HEK293T (cell line): Measurements from ENCODE around the gene RETREG3.

Experiments used
- ARNT ChIP-seq: fragments of 450-650 bp; IDR thresholded peaks from 2 replicates; pipeline ENCODE4 v1.6.1; 2017; ENCODE audit warnings: mild to moderate bottlenecking
- ELF4 ChIP-seq: fragments of 450-650 bp; IDR thresholded peaks from 2 replicates; pipeline ENCODE4 v1.6.1; 2017; ENCODE audit warnings: antibody characterized with exemption
- FOXK2 ChIP-seq: fragments of 450-650 bp; IDR thresholded peaks from 2 replicates; pipeline ENCODE4 v1.6.1; 2016; ENCODE audit warnings: mild to moderate bottlenecking
- HDGF ChIP-seq: fragments of 450-650 bp; IDR thresholded peaks from 2 replicates; pipeline ENCODE4 v1.6.1; 2017; ENCODE audit warnings: antibody characterized with exemption, borderline replicate concordance
- L3MBTL2 ChIP-seq: fragments of 450-650 bp; conservative IDR thresholded peaks from 2 replicates; pipeline ENCODE4 v1.6.1; 2016; ENCODE audit warnings: mild to moderate bottlenecking
- NFRKB ChIP-seq: fragments of 450-650 bp; IDR thresholded peaks from 2 replicates; pipeline ENCODE4 v1.6.1; 2016; ENCODE audit warnings: mild to moderate bottlenecking, moderate library complexity
- SP1 ChIP-seq: fragments of 450-650 bp; IDR thresholded peaks from 2 replicates; pipeline ENCODE4 v1.6.1; 2017
- TARDBP ChIP-seq: fragments of 450-650 bp; IDR thresholded peaks from 2 replicates; pipeline ENCODE4 v1.6.1; 2016

- TF ChIP-seq TARDBP (no peak), HDGF (no peak), NFRKB (no peak), L3MBTL2 (no peak), ARNT (no peak), ELF4 (no peak), SP1 (no peak), FOXK2 (no peak)
Measured at GRCh38 chr17:42651392-42651791, 42.2 kb upstream of the RETREG3 start.
